A549 (cell line): ENCODE results near the gene NR2C2AP. TPM values are rescaled to one million over a fixed set of nuclear protein-coding genes. Genes with fewer than 3 reads are reported as not detected.

Experiments
- ATAC-seq, 2 experiments: fragments of 200-7000 bp in 1 of 2; fragments of >200 bp in 1 of 2; cut with Nextera tagmentation in 1 of 2; cut with Tn5 transposase in 1 of 2; 3 replicates each; pipeline versions ENCODE4 v1.8.0 to v1.9.1; 2018 to 2020; ENCODE audit warnings: mild to moderate bottlenecking in 1 of 2, moderate library complexity in 1 of 2
- CTCF ChIA-PET: fragments of 300-600 bp; sonication (Branson Sonifier 250); formaldehyde crosslinking; extraction: SDS; loops from one replicate; lab custom pipeline; 2021; ENCODE audit warnings: antibody characterized with exemption, inconsistent platforms; lab: Yijun Ruan, JAX
- POLR2A ChIA-PET: fragments of 350-600 bp; formaldehyde crosslinking; extraction: SDS; loops from one replicate; lab custom pipeline; 2021; ENCODE audit warnings: antibody characterized with exemption, inconsistent platforms; lab: Yijun Ruan, JAX
- DNase-seq, 2 experiments: peaks; one replicate each; pipeline versions ENCODE4 v3.0.0 to v3.0.0-alpha.2; 2011 to 2016; ENCODE audit warnings: low read depth in 1 of 2, low spot score in 1 of 2
- FAIRE-seq: peaks from 2 replicates; lab custom pipeline; 2011; peaks lifted over from hg19 to GRCh38; lab: Jason Lieb, UNC
- H3K27ac ChIP-seq, 2 experiments: fragments of >200 bp; sonication (Bioruptor Twin); formaldehyde crosslinking; 3 replicates each; pipeline ENCODE4 v1.5.1; 2016 to 2017
- H3K4me1 ChIP-seq: fragments of >200 bp; sonication (Bioruptor Twin); formaldehyde crosslinking; 3 replicates; pipeline ENCODE4 v1.6.1; 2016
- H3K4me2 ChIP-seq: fragments of >200 bp; sonication (Bioruptor Twin); formaldehyde crosslinking; 3 replicates; pipeline ENCODE4 v1.6.1; 2016
- H3K4me3 ChIP-seq: fragments of >200 bp; sonication (Bioruptor Twin); formaldehyde crosslinking; 3 replicates; pipeline ENCODE4 v1.5.1; 2016
- H3K9me3 ChIP-seq: fragments of >200 bp; sonication (Bioruptor Twin); formaldehyde crosslinking; 3 replicates; pipeline ENCODE4 v1.6.1; 2016
- BCL3 ChIP-seq: fragments of >200 bp; sonication (Bioruptor Twin); formaldehyde crosslinking; IDR thresholded peaks from 3 replicates; pipeline ENCODE4 v1.6.1; 2016
- BHLHE40 ChIP-seq: IDR thresholded peaks from 2 replicates; pipeline ENCODE4 v1.6.1; 2012; ENCODE audit warnings: low read depth, low read length, inconsistent platforms
- CBX8 ChIP-seq: fragments of 200-600 bp; sonication (generic); IDR thresholded peaks from 2 replicates; pipeline ENCODE4 v1.6.1; 2016
- FOXS1 ChIP-seq: fragments of 250-450 bp; sonication (Bioruptor Pico); IDR thresholded peaks from 2 replicates; pipeline ENCODE4 v1.5.0; 2020; ENCODE audit warnings: mild to moderate bottlenecking, moderate library complexity
- GATA3 ChIP-seq: IDR thresholded peaks from 2 replicates; pipeline ENCODE4 v1.6.1; 2012; ENCODE audit warnings: borderline replicate concordance
- HDAC2 ChIP-seq: fragments of 200-600 bp; sonication (generic); IDR thresholded peaks from 2 replicates; pipeline ENCODE4 v1.6.1; 2016
- HOXB13 ChIP-seq: fragments of 250-450 bp; sonication (Bioruptor Pico); IDR thresholded peaks from 2 replicates; pipeline ENCODE4 v1.5.0; 2020; ENCODE audit warnings: low read depth, mild to moderate bottlenecking, moderate library complexity
- HOXB5 ChIP-seq: fragments of 250-450 bp; sonication (Bioruptor Pico); IDR thresholded peaks from 2 replicates; pipeline ENCODE4 v1.5.0; 2020; ENCODE audit warnings: mild to moderate bottlenecking, moderate library complexity
- JUN ChIP-seq, 2 experiments: fragments of >200 bp; sonication (Bioruptor Twin); formaldehyde crosslinking; IDR thresholded peaks; 2 replicates in 1 of 2; 3 replicates in 1 of 2; pipeline ENCODE4 v1.6.1; 2016 to 2017
- KDM1A ChIP-seq: fragments of 200-600 bp; sonication (generic); IDR thresholded peaks from 2 replicates; pipeline ENCODE4 v1.6.1; 2016; ENCODE audit warnings: low read depth, mild to moderate bottlenecking
- KDM5A ChIP-seq: fragments of 200-600 bp; sonication (generic); IDR thresholded peaks from 2 replicates; pipeline ENCODE4 v1.6.1; 2016; ENCODE audit warnings: antibody characterized with exemption, mild to moderate bottlenecking
- MAZ ChIP-seq: fragments of 150-350 bp; IDR thresholded peaks from 2 replicates; pipeline ENCODE4 v1.6.1; 2014; ENCODE audit warnings: antibody characterized with exemption, low read depth, low read length, borderline replicate concordance
- NFE2L2 ChIP-seq: fragments of 150-350 bp; conservative IDR thresholded peaks from 2 replicates; pipeline ENCODE4 v1.6.1; 2014; ENCODE audit warnings: low read length
- NR3C1 ChIP-seq: fragments of >200 bp; sonication (Bioruptor Twin); formaldehyde crosslinking; IDR thresholded peaks from 3 replicates; pipeline ENCODE4 v1.6.1; 2017
- PBX3 ChIP-seq: IDR thresholded peaks from 2 replicates; pipeline ENCODE4 v1.6.1; 2012
- PHF8 ChIP-seq: fragments of 200-600 bp; sonication (generic); IDR thresholded peaks from 2 replicates; pipeline ENCODE4 v1.6.1; 2016; ENCODE audit warnings: low read depth, mild to moderate bottlenecking, antibody characterized with exemption, moderate library complexity, borderline replicate concordance
- POLR2AphosphoS2 ChIP-seq: conservative IDR thresholded peaks from 2 replicates; pipeline ENCODE4 v1.6.1; 2012; ENCODE audit warnings: low read length, improper control_type of control experiment, inconsistent platforms
- RFX5 ChIP-seq: fragments of 450-650 bp; IDR thresholded peaks from 2 replicates; pipeline ENCODE4 v1.7.1; 2014; ENCODE audit warnings: antibody characterized with exemption, mild to moderate bottlenecking, moderate library complexity
- RNF2 ChIP-seq: fragments of 200-600 bp; sonication (generic); IDR thresholded peaks from 2 replicates; pipeline ENCODE4 v1.6.1; 2016; ENCODE audit warnings: low read depth, mild to moderate bottlenecking, antibody characterized with exemption, moderate library complexity, borderline replicate concordance
- SMC3 ChIP-seq: fragments of >200 bp; sonication (Bioruptor Twin); formaldehyde crosslinking; IDR thresholded peaks from 3 replicates; pipeline ENCODE4 v1.6.1; 2018; ENCODE audit warnings: inconsistent platforms
- SREBF2 ChIP-seq: fragments of 450-650 bp; IDR thresholded peaks from 2 replicates; pipeline ENCODE4 v1.6.1; 2014; ENCODE audit warnings: mild to moderate bottlenecking, moderate library complexity
- TFCP2L1 ChIP-seq: fragments of 250-450 bp; sonication (Bioruptor Pico); IDR thresholded peaks from 2 replicates; pipeline ENCODE4 v1.5.0; 2021; ENCODE audit warnings: mild to moderate bottlenecking
- TP53 ChIP-seq: fragments of 250-450 bp; sonication (Bioruptor Pico); IDR thresholded peaks from 2 replicates; pipeline ENCODE4 v1.5.0; 2021; ENCODE audit warnings: mild to moderate bottlenecking, moderate library complexity
- ZFP36 ChIP-seq: fragments of 450-650 bp; IDR thresholded peaks from 2 replicates; pipeline ENCODE4 v1.6.1; 2014; ENCODE audit warnings: borderline replicate concordance; ENCODE audit not compliant: partially characterized antibody
- WGBS: methylation state at CpG from one replicate; pipeline ENCODE4 v1.1.6; 2017; ENCODE audit errors: missing lambda C conversion rate; 5-methylcytosine and 5-hydroxymethylcytosine counted together
- polyA plus RNA-seq, 4 experiments: library from polyadenylated mRNA; depleted of rRNA in 3 of 4; stranded (reverse); fragments of >200 nt; fragmentation: RNase III in 1 of 4; extraction: RNeasy Plus Mini Kit Qiagen cat#74134 plus additional on column Dnase treatment in 1 of 4; gene quantifications; 2 replicates in 3 of 4; 3 replicates in 1 of 4; pipeline ENCODE4 v1.2.3, GENCODE V29; 2011 to 2017
- TF ChIP-seq, protein P1 (sequence below): fragments of 250-450 bp; sonication (Bioruptor Pico); IDR thresholded peaks from 2 replicates; pipeline ENCODE4 v1.5.0; 2021; ENCODE audit warnings: mild to moderate bottlenecking, moderate library complexity, borderline replicate concordance
- TF ChIP-seq, protein P2 (sequence below): fragments of 250-450 bp; sonication (Bioruptor Pico); IDR thresholded peaks from 2 replicates; pipeline ENCODE4 v1.5.0; 2020; ENCODE audit warnings: low read depth, mild to moderate bottlenecking, moderate library complexity
- TF ChIP-seq, protein P3 (sequence below): IDR thresholded peaks from 2 replicates; pipeline ENCODE4 v1.6.1; 2012
- TF ChIP-seq, protein P4 (sequence below): fragments of >200 bp; sonication (Bioruptor Twin); formaldehyde crosslinking; IDR thresholded peaks from 2 replicates; pipeline ENCODE4 v1.6.1; 2016

NR2C2AP gene
- polyA plus RNA-seq, 2 of the 4 experiments (the other 2 are of a cell fraction) = 20.0 to 24.6 TPM

GRCh38 chr19:19230999-19231398 is 27.8 kb upstream of the NR2C2AP start:
- Histone ChIP-seq H3K27ac (no peak overlapping the region), H3K4me3 (no peak overlapping the region), H3K4me2 (no peak overlapping the region), H3K4me1 (no peaks in the 10 kb centered on the region), H3K9me3 (peaks cover 12% of the 10 kb centered on the region; the same call in 2 of the 3 replicates)
- CTCF ChIA-PET = interaction anchor here (0.7 to 1.6 kb wide), 3 partner anchors 14 to 260 kb away, joined by 3 to 9 read pairs (median 4); no protein-coding TSS in a partner anchor
- no peak for ATAC-seq
- WGBS = 76% methylated on average over 9 of the region's 9 CpGs
- no peak for FAIRE-seq
- POLR2A ChIA-PET = interaction anchor here (0.6 kb wide), 1 partner anchor 28 kb away, joined by 3 read pairs; the partner anchor contains the start of gene NR2C2AP
- DNase-seq = no peak
- TF ChIP-seq KDM5A = no peak
- no peak for TF ChIP-seq MAZ
- TF ChIP-seq KDM1A = no peak
- no peak for TF ChIP-seq HOXB13
- no peak for TF ChIP-seq BHLHE40
- TF ChIP-seq HOXB5 (CRISPR knock-in tag) = no peak
- no peak for TF ChIP-seq CBX8
- TF ChIP-seq NR3C1 = no peak
- TF ChIP-seq HDAC2 = no peak
- TF ChIP-seq, protein P1, sequence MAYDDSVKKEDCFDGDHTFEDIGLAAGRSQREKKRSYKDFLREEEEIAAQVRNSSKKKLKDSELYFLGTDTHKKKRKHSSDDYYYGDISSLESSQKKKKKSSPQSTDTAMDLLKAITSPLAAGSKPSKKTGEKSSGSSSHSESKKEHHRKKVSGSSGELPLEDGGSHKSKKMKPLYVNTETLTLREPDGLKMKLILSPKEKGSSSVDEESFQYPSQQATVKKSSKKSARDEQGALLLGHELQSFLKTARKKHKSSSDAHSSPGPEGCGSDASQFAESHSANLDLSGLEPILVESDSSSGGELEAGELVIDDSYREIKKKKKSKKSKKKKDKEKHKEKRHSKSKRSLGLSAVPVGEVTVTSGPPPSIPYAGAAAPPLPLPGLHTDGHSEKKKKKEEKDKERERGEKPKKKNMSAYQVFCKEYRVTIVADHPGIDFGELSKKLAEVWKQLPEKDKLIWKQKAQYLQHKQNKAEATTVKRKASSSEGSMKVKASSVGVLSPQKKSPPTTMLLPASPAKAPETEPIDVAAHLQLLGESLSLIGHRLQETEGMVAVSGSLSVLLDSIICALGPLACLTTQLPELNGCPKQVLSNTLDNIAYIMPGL (CRISPR knock-in tag) = no peak
- TF ChIP-seq GATA3 = no peak
- no peak for TF ChIP-seq PBX3
- TF ChIP-seq RFX5 = no peak
- TF ChIP-seq SMC3 = no peak

DNA sequence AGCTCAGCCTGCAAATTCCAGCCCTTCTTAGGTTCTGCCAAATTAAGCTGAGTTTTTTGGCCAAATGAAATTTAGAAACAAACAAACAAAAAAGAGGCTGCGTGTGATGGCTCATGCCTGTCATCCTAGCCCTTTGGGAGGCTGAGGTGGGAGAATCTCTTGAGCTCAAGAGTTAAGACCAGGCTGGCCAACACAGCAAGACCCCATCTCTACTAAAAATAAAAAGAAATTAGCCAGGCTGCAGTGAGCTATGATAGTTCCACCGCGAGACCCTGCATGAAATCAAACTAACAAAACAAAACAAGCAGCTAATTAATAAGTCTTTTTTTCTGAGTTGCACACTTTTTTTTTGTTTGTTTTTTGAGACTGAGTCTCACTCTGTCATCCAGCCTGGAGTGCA is 26.5 kb upstream of the NR2C2AP start:
- DNase-seq = no peak
- Histone ChIP-seq H3K4me3 (no peak overlapping the region), H3K4me1 (0 out of 3 replicates have a peak, but pooled peaks cover 5% of the 10 kb centered on the region), H3K27ac (no peak overlapping the region), H3K9me3 (peaks cover 8% of the 10 kb centered on the region; the same call in 2 of the 3 replicates), H3K4me2 (no peak overlapping the region)
- ChIA-PET CTCF (interaction anchor here (0.7 to 1.2 kb wide), 2 partner anchors 86 to 113 kb away, joined by 3 to 4 read pairs; no protein-coding TSS in a partner anchor), POLR2A (no interaction called here)
- TF ChIP-seq, protein P2, sequence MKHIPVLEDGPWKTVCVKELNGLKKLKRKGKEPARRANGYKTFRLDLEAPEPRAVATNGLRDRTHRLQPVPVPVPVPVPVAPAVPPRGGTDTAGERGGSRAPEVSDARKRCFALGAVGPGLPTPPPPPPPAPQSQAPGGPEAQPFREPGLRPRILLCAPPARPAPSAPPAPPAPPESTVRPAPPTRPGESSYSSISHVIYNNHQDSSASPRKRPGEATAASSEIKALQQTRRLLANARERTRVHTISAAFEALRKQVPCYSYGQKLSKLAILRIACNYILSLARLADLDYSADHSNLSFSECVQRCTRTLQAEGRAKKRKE (CRISPR knock-in tag) = no peak
- no peak for TF ChIP-seq BHLHE40
- TF ChIP-seq POLR2AphosphoS2 = no peak
- TF ChIP-seq TFCP2L1 (CRISPR knock-in tag) = no peak
- no peak for TF ChIP-seq ZFP36
- TF ChIP-seq, protein P3, sequence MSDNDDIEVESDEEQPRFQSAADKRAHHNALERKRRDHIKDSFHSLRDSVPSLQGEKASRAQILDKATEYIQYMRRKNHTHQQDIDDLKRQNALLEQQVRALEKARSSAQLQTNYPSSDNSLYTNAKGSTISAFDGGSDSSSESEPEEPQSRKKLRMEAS = no peak
- no peak for TF ChIP-seq HOXB13
- TF ChIP-seq TP53 (CRISPR knock-in tag) = no peak
- TF ChIP-seq SREBF2 = no peak
- TF ChIP-seq FOXS1 (CRISPR knock-in tag) = no peak
- TF ChIP-seq KDM5A = no peak
- TF ChIP-seq NFE2L2 = no peak
- TF ChIP-seq RNF2 = no peak
- TF ChIP-seq BCL3 = no peak
- TF ChIP-seq PHF8 = no peak
- TF ChIP-seq JUN (IDR thresholded peaks at IDR 0.05) = no peak
- TF ChIP-seq PBX3 = no peak
- TF ChIP-seq, protein P4, sequence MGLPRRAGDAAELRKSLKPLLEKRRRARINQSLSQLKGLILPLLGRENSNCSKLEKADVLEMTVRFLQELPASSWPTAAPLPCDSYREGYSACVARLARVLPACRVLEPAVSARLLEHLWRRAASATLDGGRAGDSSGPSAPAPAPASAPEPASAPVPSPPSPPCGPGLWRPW = no peak
- no peak for FAIRE-seq
- ATAC-seq = no peak
- 46% methylated on average over 3 of the region's 3 CpGs for WGBS
